ENCODE data around the gene BMAL2. TPM values are rescaled to one million over a fixed set of nuclear protein-coding genes. Genes with fewer than 3 reads are reported as not detected.

Gene BMAL2, protein sequence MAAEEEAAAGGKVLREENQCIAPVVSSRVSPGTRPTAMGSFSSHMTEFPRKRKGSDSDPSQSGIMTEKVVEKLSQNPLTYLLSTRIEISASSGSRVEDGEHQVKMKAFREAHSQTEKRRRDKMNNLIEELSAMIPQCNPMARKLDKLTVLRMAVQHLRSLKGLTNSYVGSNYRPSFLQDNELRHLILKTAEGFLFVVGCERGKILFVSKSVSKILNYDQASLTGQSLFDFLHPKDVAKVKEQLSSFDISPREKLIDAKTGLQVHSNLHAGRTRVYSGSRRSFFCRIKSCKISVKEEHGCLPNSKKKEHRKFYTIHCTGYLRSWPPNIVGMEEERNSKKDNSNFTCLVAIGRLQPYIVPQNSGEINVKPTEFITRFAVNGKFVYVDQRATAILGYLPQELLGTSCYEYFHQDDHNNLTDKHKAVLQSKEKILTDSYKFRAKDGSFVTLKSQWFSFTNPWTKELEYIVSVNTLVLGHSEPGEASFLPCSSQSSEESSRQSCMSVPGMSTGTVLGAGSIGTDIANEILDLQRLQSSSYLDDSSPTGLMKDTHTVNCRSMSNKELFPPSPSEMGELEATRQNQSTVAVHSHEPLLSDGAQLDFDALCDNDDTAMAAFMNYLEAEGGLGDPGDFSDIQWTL
- total RNA-seq, result 1 to 10 TPM; 2.6 to 4.3 TPM

- TF ChIP-seq CTCF (IDR thresholded peaks at IDR 0.05), result no peak
- no peak for TF ChIP-seq POLR2A (IDR thresholded peaks at IDR 0.05)
- Histone ChIP-seq H3K9me3 (no peaks in the 10 kb centered on the region), H3K27me3 (peaks cover 0 to 3% of the 10 kb centered on the region in 2 donors), H3K36me3 (replicated peaks in 1 of 2; ENCODE audit: insufficient read depth in 1 of 2, low read depth in 2 of 2) (no peaks in the 10 kb centered on the region), H3K4me3 (peak within 1 kb of the TSS; percentile 38 to 72), H3K27ac (peak within 1 kb of the TSS in 3 of 4 donors; percentile 6 to 47 (median 12)), H3K4me1 (peaks cover 44% of the 10 kb centered on the region)
- ATAC-seq (peak; percentile 56), DNase-seq (peak; percentile 36 to 64 (median 44))
- intact Hi-C loops (cut with DNase I), result no loop called here
- 1% methylated on average over 15 to 93 of the region's 96 CpGs for WGBS, 2 donors
These were observed at the start of gene BMAL2 for GRCh38 chr12:27332714-27333402. Gene BMAL2, plus strand, starts transcription at chr12:27332836. Its CDS starts 237 bp downstream, at chr12:27333073.

GRCh38 chr12:27284021-27284420, 48.6 kb upstream of the BMAL2 start:
- ATAC-seq, result no peak
- Histone ChIP-seq H3K36me3 (replicated peaks in 1 of 2; ENCODE audit: insufficient read depth in 1 of 2, low read depth in 2 of 2) (no peaks in the 10 kb centered on the region), H3K27me3 (no peaks in the 10 kb centered on the region), H3K4me1 (peaks cover 45% of the 10 kb centered on the region), H3K4me3 (no peak overlapping the region), H3K27ac (peak overlapping the region in 1 of 4 donors; percentile 5), H3K9me3 (no peaks in the 10 kb centered on the region)
- no peak for DNase-seq
- intact Hi-C loops (cut with DNase I), result no loop called here
- TF ChIP-seq POLR2A (IDR thresholded peaks at IDR 0.05), result no peak
- no peak for TF ChIP-seq CTCF (IDR thresholded peaks at IDR 0.05)
- WGBS, 2 donors, result 68 to 73% methylated on average over 3 of the region's 3 CpGs

GRCh38 chr12:27284751-27285150, 47.9 kb upstream of the BMAL2 start:
- Histone ChIP-seq H3K9me3 (no peaks in the 10 kb centered on the region), H3K27me3 (no peaks in the 10 kb centered on the region), H3K4me3 (no peak overlapping the region), H3K4me1 (peaks cover 49% of the 10 kb centered on the region), H3K27ac (peak overlapping the region in 2 of 4 donors; percentile 7 to 17), H3K36me3 (replicated peaks in 1 of 2; ENCODE audit: insufficient read depth in 1 of 2, low read depth in 2 of 2) (no peaks in the 10 kb centered on the region)
- intact Hi-C loops (cut with DNase I), result no loop called here
- DNase-seq (no peak), ATAC-seq (peak; percentile 48)
- TF ChIP-seq CTCF (IDR thresholded peaks at IDR 0.05) (no peak), POLR2A (IDR thresholded peaks at IDR 0.05) (no peak)
- 73 to 83% methylated on average over 2 of the region's 2 CpGs for WGBS, 2 donors

DNA sequence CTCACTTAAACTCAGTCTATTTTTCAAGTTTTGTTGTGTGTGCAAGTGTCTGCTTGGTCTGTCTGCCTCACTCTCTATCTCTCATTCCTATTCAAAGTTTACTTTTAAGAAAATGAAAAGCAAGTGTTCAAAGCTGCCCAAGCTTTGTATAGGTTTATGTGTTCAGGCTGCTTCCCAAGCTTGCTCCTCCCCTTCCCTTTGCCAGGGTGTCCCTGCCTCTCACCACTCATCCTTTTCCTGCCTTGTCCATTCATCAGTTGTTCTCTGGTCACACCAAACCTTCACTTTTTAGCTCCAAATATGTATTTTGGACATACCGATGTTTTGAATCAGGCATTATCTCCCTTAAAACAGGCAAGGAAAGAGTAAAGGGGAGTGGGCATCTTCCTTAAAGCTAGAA, 47.2 kb upstream of the BMAL2 start:
- ATAC-seq (no peak), DNase-seq (no peak)
- no peaks in the 10 kb centered on the region for H3K36me3 ChIP-seq (replicated peaks in 1 of 2; ENCODE audit: insufficient read depth in 1 of 2, low read depth in 2 of 2)
- TF ChIP-seq POLR2A (IDR thresholded peaks at IDR 0.05) (no peak), CTCF (IDR thresholded peaks at IDR 0.05) (no peak)
- H3K27ac ChIP-seq, result peak overlapping the region in 1 of 4 donors; percentile 17
- H3K9me3 ChIP-seq, result no peaks in the 10 kb centered on the region
- intact Hi-C loops (cut with DNase I), result no loop called here
- H3K4me3 ChIP-seq, result no peak overlapping the region
- 62 to 65% methylated on average over 1 of the region's 1 CpG for WGBS, 2 donors
- peaks cover 49% of the 10 kb centered on the region for H3K4me1 ChIP-seq
- no peaks in the 10 kb centered on the region for H3K27me3 ChIP-seq

Measured in body of pancreas (tissue), 4 donors.